ENCODE results near the gene ANKRD23. TPM values are rescaled to one million over a fixed set of nuclear protein-coding genes. Genes with fewer than 3 reads are reported as not detected.
A peak's percentile ranks its signal among the peaks of the same experiment; 100 is the strongest.
"Not testable (repeated sequence)": the region's sequence is repeated elsewhere in the genome, so short reads cannot be mapped to it uniquely, and the experiment has no call there.

ANKRD23 gene
- total RNA-seq, result 4.4 and 5.7 TPM in 2 replicates
- long read RNA-seq, partial matches to known transcripts, result 0 of 6 reads
- long read RNA-seq, other reads (novel, unspliced or antisense), result 6 of 6 reads

DNA sequence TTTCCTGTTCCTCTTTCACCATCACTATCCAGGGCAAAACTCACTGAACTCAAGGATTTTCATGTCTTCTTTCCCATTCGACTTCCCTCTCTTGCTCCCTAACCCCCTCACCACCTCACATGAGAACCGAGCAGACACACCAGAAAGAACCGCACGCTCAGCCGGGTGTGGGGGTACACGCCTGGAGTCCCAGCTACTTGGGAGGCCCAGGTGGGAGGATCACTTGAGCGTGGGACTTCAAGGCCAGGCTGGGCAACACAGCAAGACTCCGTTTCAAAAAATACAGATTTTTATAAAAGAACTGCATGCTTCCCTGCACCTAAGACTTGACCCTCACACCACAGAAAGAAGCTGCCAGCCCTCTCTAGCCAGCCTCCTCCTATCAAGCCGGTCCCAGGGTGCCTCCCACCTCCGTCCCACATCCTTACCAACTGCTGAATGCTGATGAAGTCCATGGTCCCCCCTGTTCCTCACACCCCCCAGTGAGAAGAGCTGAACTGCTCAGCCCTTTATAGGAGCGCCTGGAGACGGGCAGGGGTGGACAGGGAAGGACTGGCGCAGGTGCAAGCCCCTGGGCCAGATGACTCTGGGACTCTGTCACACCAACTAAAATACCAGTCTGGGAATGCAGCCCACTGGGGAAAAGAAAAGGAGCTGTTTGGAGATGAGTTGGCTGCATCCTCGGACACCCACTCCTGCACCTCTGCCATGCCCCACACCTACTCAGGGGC is at the start of gene ANKRD23:
TSS of gene ANKRD23 (minus strand) at position 484 of the 731 bp plus-strand sequence. CDS start at position 455, 29 bp downstream.
- Mint-ChIP-seq H3K4me3 (ENCODE audit: unreplicated experiment) (no peak within 1 kb of the TSS), H3K4me1 (ENCODE audit: unreplicated experiment) (peaks cover 2% of the 10 kb centered on the region), H3K27ac (ENCODE audit: unreplicated experiment) (no peak within 1 kb of the TSS), H3K27me3 (ENCODE audit: unreplicated experiment) (no peaks in the 10 kb centered on the region), H3K36me3 (ENCODE audit: unreplicated experiment) (peaks cover 10% of the 10 kb centered on the region), H3K9me3 (ENCODE audit: unreplicated experiment) (no peaks in the 10 kb centered on the region)
- no peak for DNase-seq (ENCODE audit: extremely low spot score, unreplicated experiment)
- TF ChIP-seq, protein P1, sequence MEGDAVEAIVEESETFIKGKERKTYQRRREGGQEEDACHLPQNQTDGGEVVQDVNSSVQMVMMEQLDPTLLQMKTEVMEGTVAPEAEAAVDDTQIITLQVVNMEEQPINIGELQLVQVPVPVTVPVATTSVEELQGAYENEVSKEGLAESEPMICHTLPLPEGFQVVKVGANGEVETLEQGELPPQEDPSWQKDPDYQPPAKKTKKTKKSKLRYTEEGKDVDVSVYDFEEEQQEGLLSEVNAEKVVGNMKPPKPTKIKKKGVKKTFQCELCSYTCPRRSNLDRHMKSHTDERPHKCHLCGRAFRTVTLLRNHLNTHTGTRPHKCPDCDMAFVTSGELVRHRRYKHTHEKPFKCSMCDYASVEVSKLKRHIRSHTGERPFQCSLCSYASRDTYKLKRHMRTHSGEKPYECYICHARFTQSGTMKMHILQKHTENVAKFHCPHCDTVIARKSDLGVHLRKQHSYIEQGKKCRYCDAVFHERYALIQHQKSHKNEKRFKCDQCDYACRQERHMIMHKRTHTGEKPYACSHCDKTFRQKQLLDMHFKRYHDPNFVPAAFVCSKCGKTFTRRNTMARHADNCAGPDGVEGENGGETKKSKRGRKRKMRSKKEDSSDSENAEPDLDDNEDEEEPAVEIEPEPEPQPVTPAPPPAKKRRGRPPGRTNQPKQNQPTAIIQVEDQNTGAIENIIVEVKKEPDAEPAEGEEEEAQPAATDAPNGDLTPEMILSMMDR (IDR thresholded peaks at IDR 0.05), result no peak

GRCh38 chr2:96891591-96892333 is 47.9 kb upstream of the ANKRD23 start:
- no peaks in the 10 kb centered on the region for H3K36me3 Mint-ChIP-seq (ENCODE audit: unreplicated experiment)
- TF ChIP-seq, protein P1 (IDR thresholded peaks at IDR 0.05), result no peak
- H3K27me3 Mint-ChIP-seq (ENCODE audit: unreplicated experiment), result no peaks in the 10 kb centered on the region
- H3K4me1 Mint-ChIP-seq (ENCODE audit: unreplicated experiment), result peaks cover 36% of the 10 kb centered on the region
- H3K4me3 Mint-ChIP-seq (ENCODE audit: unreplicated experiment), result no peak overlapping the region
- H3K27ac Mint-ChIP-seq (ENCODE audit: unreplicated experiment), result peak overlapping the region; percentile 29
- DNase-seq (ENCODE audit: extremely low spot score, unreplicated experiment), result no peak
- H3K9me3 Mint-ChIP-seq (ENCODE audit: unreplicated experiment), result no peaks in the 10 kb centered on the region

- TF ChIP-seq, protein P1 (IDR thresholded peaks at IDR 0.05), result no peak
- H3K27me3 Mint-ChIP-seq (ENCODE audit: unreplicated experiment), result no peaks in the 10 kb centered on the region
- H3K27ac Mint-ChIP-seq (ENCODE audit: unreplicated experiment), result no peak overlapping the region
- H3K36me3 Mint-ChIP-seq (ENCODE audit: unreplicated experiment), result no peaks in the 10 kb centered on the region
- H3K4me1 Mint-ChIP-seq (ENCODE audit: unreplicated experiment), result peaks cover 34% of the 10 kb centered on the region
- no peak for DNase-seq (ENCODE audit: extremely low spot score, unreplicated experiment)
- H3K4me3 Mint-ChIP-seq (ENCODE audit: unreplicated experiment), result no peak overlapping the region
- H3K9me3 Mint-ChIP-seq (ENCODE audit: unreplicated experiment), result no peaks in the 10 kb centered on the region
These were observed 47.0 kb upstream of the ANKRD23 start for GRCh38 chr2:96890726-96891385.

GRCh38 chr2:96890252-96890651 is 46.4 kb upstream of the ANKRD23 start:
- Mint-ChIP-seq H3K4me3 (ENCODE audit: unreplicated experiment) (no peak overlapping the region), H3K4me1 (ENCODE audit: unreplicated experiment) (peaks cover 29% of the 10 kb centered on the region), H3K27ac (ENCODE audit: unreplicated experiment) (no peak overlapping the region), H3K9me3 (ENCODE audit: unreplicated experiment) (no peaks in the 10 kb centered on the region), H3K27me3 (ENCODE audit: unreplicated experiment) (no peaks in the 10 kb centered on the region), H3K36me3 (ENCODE audit: unreplicated experiment) (no peaks in the 10 kb centered on the region)
- no peak for DNase-seq (ENCODE audit: extremely low spot score, unreplicated experiment)
- TF ChIP-seq, protein P1 (IDR thresholded peaks at IDR 0.05), result no peak

DNA sequence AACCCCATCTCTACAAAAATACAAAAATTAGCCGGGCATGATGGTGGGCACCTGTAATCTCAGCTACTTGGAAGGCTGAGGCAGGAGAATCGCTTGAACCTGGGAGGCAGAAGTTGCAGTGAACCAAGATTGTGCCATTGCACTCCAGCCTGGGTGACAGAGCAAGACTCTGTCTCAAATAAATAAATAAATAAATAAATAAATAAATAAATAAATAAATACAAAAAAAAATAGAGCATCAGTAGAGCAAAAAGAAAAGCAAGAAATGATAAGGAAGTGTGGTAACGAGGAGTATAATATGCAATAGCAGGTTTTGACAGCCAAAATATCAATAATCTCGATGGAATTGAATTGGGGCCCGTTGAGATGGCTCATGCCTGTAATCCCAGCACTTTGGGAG is 45.7 kb upstream of the ANKRD23 start:
- not testable (repeated sequence) for H3K27me3 Mint-ChIP-seq (ENCODE audit: unreplicated experiment); H3K36me3 Mint-ChIP-seq (ENCODE audit: unreplicated experiment); DNase-seq (ENCODE audit: extremely low spot score, unreplicated experiment); H3K9me3 Mint-ChIP-seq (ENCODE audit: unreplicated experiment); H3K4me3 Mint-ChIP-seq (ENCODE audit: unreplicated experiment); H3K27ac Mint-ChIP-seq (ENCODE audit: unreplicated experiment)
- peaks cover 25% of the 10 kb centered on the region for H3K4me1 Mint-ChIP-seq (ENCODE audit: unreplicated experiment)
